Caco-2 (cell line): ENCODE results near the gene CEP126. TPM values are rescaled to one million over a fixed set of nuclear protein-coding genes. Genes with fewer than 3 reads are reported as not detected.

Source experiments
- BruUV-seq: library from RNA; stranded (reverse); fragments of 400-500 nt; replicated peaks from 2 replicates; lab custom pipeline; 2021; lab: Mats Ljungman, UMichigan
- CTCF ChIA-PET: fragments of 300-600 bp; sonication (Branson Sonifier 250); formaldehyde crosslinking; loops from one replicate; lab custom pipeline; 2022; ENCODE audit warnings: antibody characterized with exemption; lab: Charles Lee
- POLR2A ChIA-PET: fragments of 300-600 bp; sonication (Branson Sonifier 250); formaldehyde crosslinking; loops from one replicate; lab custom pipeline; 2022; ENCODE audit warnings: antibody characterized with exemption; lab: Charles Lee
- DNase-seq, 2 experiments: peaks; one replicate each; pipeline versions ENCODE4 v3.0.0 to v3.0.0-alpha.2; 2020 to 2022
- H3K27me3 ChIP-seq: replicated peaks from 2 replicates; pipeline ENCODE4 v1.6.0; 2011; ENCODE audit warnings: low read length; ENCODE audit not compliant: control insufficient read depth, insufficient read depth
- H3K36me3 ChIP-seq: 2 replicates; pipeline ENCODE4 v1.5.1; 2011; ENCODE audit warnings: low read length; ENCODE audit not compliant: control insufficient read depth, insufficient read depth
- H3K4me1 ChIP-seq: fragments of 250-450 bp; sonication (Bioruptor Pico); 2 replicates; pipeline ENCODE4 v1.5.1; 2020; ENCODE audit warnings: mild to moderate bottlenecking
- H3K4me3 ChIP-seq: 2 replicates; pipeline ENCODE4 v1.5.1; 2011; ENCODE audit warnings: low read depth, mild to moderate bottlenecking, control low read depth, low read length
- H3K9me3 ChIP-seq: fragments of 250-450 bp; sonication (Bioruptor Pico); 2 replicates; pipeline ENCODE4 v1.5.1; 2020; ENCODE audit warnings: mild to moderate bottlenecking, moderate library complexity
- H3K27ac Mint-ChIP-seq: one replicate; pipeline ENCODE4 v1.8.0; 2022; ENCODE audit warnings: mixed read lengths; ENCODE audit not compliant: unreplicated experiment
- H3K27me3 Mint-ChIP-seq: one replicate; pipeline ENCODE4 v1.8.0; 2022; ENCODE audit warnings: mixed read lengths; ENCODE audit not compliant: insufficient read depth, unreplicated experiment
- H3K36me3 Mint-ChIP-seq: one replicate; pipeline ENCODE4 v1.8.0; 2022; ENCODE audit warnings: mild to moderate bottlenecking, mixed read lengths; ENCODE audit not compliant: insufficient read depth, unreplicated experiment
- H3K4me1 Mint-ChIP-seq: one replicate; pipeline ENCODE4 v1.8.0; 2022; ENCODE audit warnings: low read depth, mixed read lengths; ENCODE audit not compliant: unreplicated experiment
- H3K4me3 Mint-ChIP-seq: one replicate; pipeline ENCODE4 v1.8.0; 2022; ENCODE audit warnings: mild to moderate bottlenecking, moderate library complexity, mixed read lengths; ENCODE audit not compliant: unreplicated experiment
- H3K9me3 Mint-ChIP-seq: one replicate; pipeline ENCODE4 v1.8.0; 2022; ENCODE audit warnings: mixed read lengths; ENCODE audit not compliant: unreplicated experiment
- intact Hi-C: fragments of 100-400 bp; cut with micrococcal nuclease; formaldehyde crosslinking; loops from one replicate; pipeline ENCODE4 v1.10.0; 2022; ENCODE audit not compliant: unreplicated experiment
- total RNA-seq: library from RNA; stranded (reverse); gene quantifications from 2 replicates; pipeline ENCODE4 v1.2.3, GENCODE V29; 2022
- TF ChIP-seq, protein P1 (sequence below), 2 experiments: fragments of 200-600 bp in 1 of 2; IDR thresholded peaks; 1 replicate in 1 of 2; 2 replicates in 1 of 2; pipeline versions ENCODE4 v1.5.1 to v1.8.0; 2011 to 2022; ENCODE audit warnings: antibody characterized with exemption in 1 of 2, control low read depth in 1 of 2, inconsistent platforms in 1 of 2, low read depth in 1 of 2, low read length in 1 of 2, mild to moderate bottlenecking in 1 of 2, moderate library complexity in 1 of 2; ENCODE audit not compliant: insufficient read depth in 1 of 2, severe bottlenecking in 1 of 2, unreplicated experiment in 1 of 2

Gene CEP126
- total RNA-seq, 1 experiment from 2014 or later, result 4.3 TPM

DNA sequence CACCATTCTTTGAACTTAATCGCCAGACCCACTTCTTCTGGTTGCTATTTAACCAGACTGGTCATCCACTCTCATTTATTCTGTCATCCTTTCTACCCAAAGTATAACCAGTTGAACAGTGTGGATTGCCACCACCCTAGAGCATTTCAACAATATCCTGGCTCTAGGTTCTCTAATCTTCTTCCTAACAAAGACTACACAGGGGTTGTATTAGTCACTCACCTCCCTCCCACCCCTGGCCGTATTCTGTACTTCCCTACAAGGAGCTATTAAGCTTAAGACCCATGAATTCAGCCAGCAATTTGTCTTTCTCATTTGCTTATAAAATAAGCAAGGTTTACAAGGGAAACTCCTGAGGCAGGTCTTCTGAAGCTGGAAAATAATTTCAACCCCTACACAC lies 46.9 kb upstream of the CEP126 start:
- Histone ChIP-seq H3K4me3 (no peak overlapping the region), H3K9me3 (peaks cover 37% of the 10 kb centered on the region), H3K4me1 (peaks cover 42% of the 10 kb centered on the region), H3K36me3 (no peaks in the 10 kb centered on the region), H3K27me3 (no peaks in the 10 kb centered on the region)
- DNase-seq, result no peak
- ChIA-PET POLR2A (no interaction called here), CTCF (interaction anchor here (0.7 kb wide), 1 partner anchor 12 kb away, joined by 3 read pairs; no protein-coding TSS in a partner anchor)
- no TSS peak for BruUV-seq
- Mint-ChIP-seq H3K27me3 (no peaks in the 10 kb centered on the region), H3K4me1 (peaks cover 27% of the 10 kb centered on the region), H3K4me3 (no peak overlapping the region), H3K36me3 (no peaks in the 10 kb centered on the region), H3K9me3 (peaks cover 12% of the 10 kb centered on the region), H3K27ac (peak overlapping the region; percentile 79)
- TF ChIP-seq, protein P1, sequence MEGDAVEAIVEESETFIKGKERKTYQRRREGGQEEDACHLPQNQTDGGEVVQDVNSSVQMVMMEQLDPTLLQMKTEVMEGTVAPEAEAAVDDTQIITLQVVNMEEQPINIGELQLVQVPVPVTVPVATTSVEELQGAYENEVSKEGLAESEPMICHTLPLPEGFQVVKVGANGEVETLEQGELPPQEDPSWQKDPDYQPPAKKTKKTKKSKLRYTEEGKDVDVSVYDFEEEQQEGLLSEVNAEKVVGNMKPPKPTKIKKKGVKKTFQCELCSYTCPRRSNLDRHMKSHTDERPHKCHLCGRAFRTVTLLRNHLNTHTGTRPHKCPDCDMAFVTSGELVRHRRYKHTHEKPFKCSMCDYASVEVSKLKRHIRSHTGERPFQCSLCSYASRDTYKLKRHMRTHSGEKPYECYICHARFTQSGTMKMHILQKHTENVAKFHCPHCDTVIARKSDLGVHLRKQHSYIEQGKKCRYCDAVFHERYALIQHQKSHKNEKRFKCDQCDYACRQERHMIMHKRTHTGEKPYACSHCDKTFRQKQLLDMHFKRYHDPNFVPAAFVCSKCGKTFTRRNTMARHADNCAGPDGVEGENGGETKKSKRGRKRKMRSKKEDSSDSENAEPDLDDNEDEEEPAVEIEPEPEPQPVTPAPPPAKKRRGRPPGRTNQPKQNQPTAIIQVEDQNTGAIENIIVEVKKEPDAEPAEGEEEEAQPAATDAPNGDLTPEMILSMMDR (IDR thresholded peaks at IDR 0.05; ENCODE audit: insufficient read depth in 1 of 2, low read depth in 1 of 2, low read length in 1 of 2, severe bottlenecking in 1 of 2, unreplicated experiment in 1 of 2), result no peak
- intact Hi-C loops, result loop anchor here (2.0 to 10.0 kb wide), 4 partner anchors 243 to 1093 kb away; partner anchors contain the start of gene YAP1

DNA sequence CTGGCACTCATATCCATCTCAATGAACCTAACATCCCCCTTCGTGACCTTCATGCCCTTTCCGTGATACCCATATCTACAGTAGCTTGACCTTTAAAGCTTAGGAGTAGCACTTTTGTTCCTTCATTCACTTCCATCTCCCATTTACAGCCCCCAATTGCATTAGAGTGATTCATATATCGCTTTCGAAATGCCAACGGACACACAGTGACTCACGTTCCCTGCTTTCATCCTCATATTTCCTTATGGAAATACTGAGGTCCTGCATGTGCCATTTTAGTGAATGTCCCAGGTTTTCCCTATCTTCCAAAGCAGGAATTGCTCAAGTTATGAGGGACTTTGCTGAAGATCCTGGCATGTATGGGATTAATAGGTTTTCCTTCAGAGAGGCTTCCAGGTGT lies 44.3 kb upstream of the CEP126 start:
- CTCF ChIA-PET, result no interaction called here
- no TSS peak for BruUV-seq
- TF ChIP-seq, protein P1 (IDR thresholded peaks at IDR 0.05; ENCODE audit: insufficient read depth in 1 of 2, low read depth in 1 of 2, low read length in 1 of 2, severe bottlenecking in 1 of 2, unreplicated experiment in 1 of 2), result no peak

DNA sequence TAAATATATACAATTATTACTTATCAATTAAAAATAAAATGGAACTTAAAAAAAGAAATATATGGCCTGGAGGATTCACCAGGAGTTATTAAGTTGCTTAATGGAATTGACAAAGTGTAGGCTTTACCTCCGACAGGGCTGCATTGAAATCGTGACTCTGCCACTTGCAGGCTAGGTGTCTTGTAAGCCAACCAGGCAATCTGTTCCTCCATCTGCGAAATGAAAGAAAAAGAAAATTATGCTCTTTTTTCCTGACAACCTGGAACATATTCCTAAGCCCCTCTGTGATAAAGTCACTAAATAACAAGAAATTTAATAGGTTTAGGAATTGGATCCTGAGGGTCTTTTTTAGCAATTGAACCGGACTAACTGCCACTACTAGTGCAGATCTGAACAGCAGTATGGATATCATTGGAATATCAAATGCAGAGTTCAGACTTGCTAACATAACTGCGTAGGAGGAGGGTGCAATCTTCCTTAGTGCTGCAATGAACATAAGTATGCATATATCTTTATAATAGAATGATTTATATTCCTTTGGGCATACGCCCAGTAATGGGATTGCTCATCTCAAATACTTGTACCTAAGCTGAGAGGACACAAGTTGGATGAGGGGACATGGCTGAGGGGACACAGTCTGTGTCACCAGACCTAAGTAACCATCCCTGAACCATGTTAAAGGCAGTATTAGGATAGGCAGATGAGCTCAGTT lies 42.5 kb upstream of the CEP126 start:
- no TSS peak for BruUV-seq
- Mint-ChIP-seq H3K9me3 (peaks cover 13% of the 10 kb centered on the region), H3K36me3 (no peaks in the 10 kb centered on the region), H3K4me1 (peaks cover 12% of the 10 kb centered on the region), H3K4me3 (no peak overlapping the region), H3K27ac (no peak overlapping the region), H3K27me3 (no peaks in the 10 kb centered on the region)
- Histone ChIP-seq H3K36me3 (no peaks in the 10 kb centered on the region), H3K4me1 (peaks cover 22% of the 10 kb centered on the region), H3K27me3 (no peaks in the 10 kb centered on the region), H3K9me3 (peaks cover 16% of the 10 kb centered on the region; the same call in 1 of the 2 replicates), H3K4me3 (no peak overlapping the region)
- no peak for DNase-seq
- intact Hi-C loops, result no loop called here
- TF ChIP-seq, protein P1 (IDR thresholded peaks at IDR 0.05; ENCODE audit: insufficient read depth in 1 of 2, low read depth in 1 of 2, low read length in 1 of 2, severe bottlenecking in 1 of 2, unreplicated experiment in 1 of 2), result no peak
- ChIA-PET CTCF (no interaction called here), POLR2A (no interaction called here)

More for the DNA sequence above, 44.3 kb upstream of the CEP126 start:
- H3K4me3 Mint-ChIP-seq, result no peak overlapping the region
- no peaks in the 10 kb centered on the region for H3K27me3 Mint-ChIP-seq
- no peak overlapping the region for H3K4me3 ChIP-seq
- H3K4me1 ChIP-seq, result peaks cover 35% of the 10 kb centered on the region
- POLR2A ChIA-PET, result no interaction called here
- H3K27me3 ChIP-seq, result no peaks in the 10 kb centered on the region
- H3K9me3 Mint-ChIP-seq, result peaks cover 9% of the 10 kb centered on the region
- H3K36me3 ChIP-seq, result no peaks in the 10 kb centered on the region
- peaks cover 18% of the 10 kb centered on the region for H3K4me1 Mint-ChIP-seq
- no peaks in the 10 kb centered on the region for H3K36me3 Mint-ChIP-seq
- DNase-seq, result no peak
- intact Hi-C loops, result no loop called here
- H3K27ac Mint-ChIP-seq, result peak overlapping the region; percentile 0
- peaks cover 22% of the 10 kb centered on the region; the same call in 1 of the 2 replicates for H3K9me3 ChIP-seq
